SKM-1 treated with dmso at 0.1 percent for 144 hours (cell line): ENCODE data around the gene NRXN3.
A peak's percentile ranks its signal among the peaks of the same experiment; 100 is the strongest.

ENCODE experiments used
- DNase-seq: peaks from one replicate; lab custom pipeline; 2025; ENCODE audit not compliant: unreplicated experiment; lab: John Stamatoyannopoulos, UW

The NRXN3 gene

DNA sequence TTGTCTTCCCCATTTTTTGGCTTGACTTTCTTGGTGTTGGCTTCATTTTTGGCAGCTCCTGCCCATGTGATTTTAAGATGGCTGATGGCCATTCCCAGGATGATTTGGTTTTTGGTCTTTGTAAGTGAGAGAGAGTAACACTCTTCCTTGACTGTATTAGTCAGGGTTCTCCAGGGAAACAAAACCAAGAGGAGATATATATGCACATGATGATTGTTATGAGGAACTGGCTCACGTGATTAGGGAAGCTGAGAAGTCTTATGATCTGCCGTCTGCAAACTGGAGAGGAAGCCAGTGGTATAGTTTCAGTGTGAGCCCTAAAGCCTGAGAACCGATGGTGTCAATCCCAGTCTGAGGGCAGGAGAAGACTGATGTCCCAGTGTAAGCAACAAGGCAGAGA lies 146.6 kb downstream of the NRXN3 start:
- no peak for DNase-seq

DNA sequence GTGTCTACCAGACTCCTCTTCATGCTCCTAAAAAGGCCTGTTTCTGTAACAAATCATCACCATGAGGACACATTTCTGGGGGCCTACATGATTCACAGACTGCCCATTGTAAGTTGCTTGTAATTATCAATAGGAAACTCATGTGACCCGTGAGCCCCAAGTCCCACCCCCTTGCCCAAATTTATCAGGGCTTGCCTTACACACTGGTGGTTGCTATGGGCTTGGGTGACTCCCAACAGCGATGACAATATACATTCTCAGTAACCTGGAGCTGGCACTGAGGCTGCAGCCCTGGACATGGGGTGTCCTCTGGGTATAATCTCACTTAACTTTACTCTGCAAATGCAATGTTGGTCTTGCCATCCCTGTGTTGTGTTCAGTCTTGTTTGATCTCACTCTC lies 149.2 kb downstream of the NRXN3 start:
- no peak for DNase-seq

DNA sequence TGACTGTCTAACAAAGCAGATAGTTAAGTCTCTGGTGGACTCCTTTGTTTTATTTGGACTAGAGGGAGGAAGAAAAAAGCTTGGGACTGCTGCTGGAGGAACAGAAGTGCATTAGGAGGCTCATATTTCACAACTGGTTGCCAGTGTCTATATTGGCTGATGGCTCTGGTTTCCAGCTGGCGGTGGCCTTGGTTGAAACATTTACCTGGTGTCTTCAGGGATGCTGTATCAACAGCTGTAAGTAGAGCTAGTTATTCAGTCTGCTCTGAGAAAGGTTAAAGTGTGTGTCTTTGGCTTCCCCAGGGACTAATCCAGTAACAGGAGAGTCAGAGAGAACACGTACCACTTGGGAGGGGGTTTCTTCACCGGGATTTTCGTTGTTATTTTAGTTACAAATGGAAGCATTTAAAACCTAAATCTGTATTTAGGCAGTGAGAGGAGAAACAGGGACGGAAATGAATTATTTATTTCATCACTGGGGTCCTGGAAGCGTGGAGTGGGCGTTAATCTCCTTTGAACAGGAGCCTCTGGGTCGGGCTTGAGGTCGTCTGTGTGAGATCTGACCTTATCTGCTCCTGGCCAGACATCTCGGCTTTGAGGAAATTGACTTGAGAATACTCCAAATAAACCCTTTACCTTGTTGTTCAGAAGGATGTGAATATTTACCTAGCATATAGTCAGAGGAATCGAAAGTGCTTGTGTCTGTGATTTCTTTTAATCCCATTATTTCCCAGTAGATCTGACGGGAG lies 149.9 kb downstream of the NRXN3 start:
- DNase-seq = no peak

DNA sequence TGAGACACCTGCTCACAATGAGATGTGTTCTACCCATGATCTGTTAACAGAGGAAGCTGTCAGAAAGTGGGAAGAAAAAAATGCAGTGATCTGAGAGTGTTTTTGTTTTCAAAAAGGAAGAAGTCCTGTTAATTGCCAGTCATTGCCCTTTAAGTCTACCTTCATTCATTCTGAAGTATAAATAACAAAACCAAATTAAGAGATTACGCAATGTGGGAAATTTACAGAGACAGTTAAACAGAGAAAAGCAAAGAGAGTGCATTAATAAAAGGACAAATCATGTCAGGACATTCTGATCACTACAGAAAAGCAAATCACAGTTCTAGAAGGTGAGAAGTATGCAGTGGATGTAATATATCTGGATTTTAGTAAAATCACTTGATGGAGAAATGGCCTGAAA lies 154.2 kb downstream of the NRXN3 start:
- DNase-seq = no peak

DNA sequence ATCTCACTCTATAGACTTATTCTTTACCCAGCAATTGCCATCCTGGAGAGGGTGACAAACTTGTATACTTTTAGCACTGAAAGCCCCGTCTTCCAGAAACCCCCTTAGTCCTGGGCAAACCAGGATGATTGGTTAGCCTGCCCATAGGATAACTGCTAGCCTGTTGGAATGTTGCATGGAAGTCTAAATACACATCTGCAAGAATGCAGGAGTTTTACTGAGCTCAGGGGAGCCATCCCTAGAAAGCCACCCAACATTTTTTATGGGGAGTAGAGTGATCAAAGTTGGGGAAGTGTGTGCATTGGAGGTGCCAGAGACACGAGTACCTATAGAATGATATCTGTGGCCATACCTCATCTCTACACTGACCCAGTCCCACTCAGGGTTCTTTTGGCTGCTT lies 155.7 kb downstream of the NRXN3 start:
- DNase-seq = no peak

DNA sequence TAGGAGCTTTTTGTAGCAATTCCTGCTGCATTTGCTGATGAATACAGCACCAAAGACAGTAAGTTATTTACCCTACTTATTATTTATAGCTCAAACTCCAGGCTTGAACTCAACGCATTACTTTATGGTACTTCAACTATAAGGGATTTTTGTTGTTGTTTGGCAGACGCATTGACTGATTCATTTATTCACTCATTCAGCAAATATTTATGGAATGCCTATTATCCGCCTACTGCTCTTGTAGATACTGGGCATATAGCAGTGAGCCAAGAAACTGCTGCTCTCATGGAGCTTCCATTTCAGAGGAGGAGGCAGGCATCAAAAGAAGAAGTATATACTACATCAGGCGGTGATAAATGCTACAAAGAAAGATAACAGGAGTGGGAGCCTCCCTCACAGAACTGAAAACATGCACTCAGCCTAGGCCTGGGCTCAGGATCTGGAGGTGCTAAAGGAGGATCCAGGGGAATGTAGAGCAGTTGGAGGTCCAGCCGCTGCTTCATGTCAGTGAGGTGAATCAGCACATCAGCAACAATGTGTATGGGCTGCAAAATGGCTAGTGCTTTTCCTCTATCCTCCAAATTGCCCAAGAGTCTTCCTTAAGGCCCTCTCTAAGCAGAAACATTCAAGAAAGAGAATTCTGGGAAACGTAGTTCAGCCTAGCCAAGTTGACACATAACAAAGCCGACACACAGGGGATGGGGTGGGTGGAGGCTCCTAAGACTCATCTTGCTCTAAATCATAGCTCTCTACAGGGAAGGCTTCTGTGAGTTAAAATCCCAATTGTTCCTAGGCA lies 157.5 kb downstream of the NRXN3 start:
- DNase-seq = no peak

DNA sequence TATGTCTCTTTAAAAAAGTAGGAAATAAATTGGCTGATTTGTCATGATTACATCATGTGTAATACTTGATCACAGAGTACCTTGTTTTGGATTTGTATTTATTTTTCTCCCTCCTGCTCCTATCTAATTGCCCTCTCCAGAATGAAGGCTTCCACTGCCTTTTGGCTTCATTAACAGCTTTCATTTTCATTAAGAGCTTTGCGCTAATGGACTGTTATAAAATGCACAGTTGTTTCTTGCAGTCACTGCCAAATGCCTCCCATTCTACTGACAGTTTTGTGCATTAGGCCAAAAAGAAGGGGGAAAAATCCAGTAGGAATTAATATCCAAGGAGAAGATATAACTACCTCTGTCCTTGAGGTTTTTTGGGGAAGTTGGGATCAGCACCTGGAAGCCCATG lies 159.2 kb downstream of the NRXN3 start:
- DNase-seq = no peak

DNA sequence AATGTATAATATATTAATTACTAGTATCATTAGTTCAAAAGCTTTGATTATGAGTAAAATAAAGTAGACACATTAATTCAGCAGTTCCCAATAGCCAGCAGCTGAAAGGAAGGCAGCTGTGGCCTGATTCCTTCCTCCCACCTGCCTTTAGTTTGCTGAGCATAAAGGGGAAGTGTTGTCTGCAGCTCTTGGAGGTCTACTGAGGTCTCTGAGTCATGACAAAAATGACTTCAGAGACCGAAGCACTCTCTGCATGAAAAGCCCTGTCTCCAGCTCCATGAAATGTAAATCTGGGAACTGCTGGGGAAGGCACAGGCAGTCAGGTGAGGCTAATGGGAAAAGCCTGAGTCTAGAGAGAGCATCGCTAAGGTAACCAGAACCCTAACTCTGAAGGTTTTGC lies 165.4 kb downstream of the NRXN3 start:
- DNase-seq = peak; percentile 10

DNA sequence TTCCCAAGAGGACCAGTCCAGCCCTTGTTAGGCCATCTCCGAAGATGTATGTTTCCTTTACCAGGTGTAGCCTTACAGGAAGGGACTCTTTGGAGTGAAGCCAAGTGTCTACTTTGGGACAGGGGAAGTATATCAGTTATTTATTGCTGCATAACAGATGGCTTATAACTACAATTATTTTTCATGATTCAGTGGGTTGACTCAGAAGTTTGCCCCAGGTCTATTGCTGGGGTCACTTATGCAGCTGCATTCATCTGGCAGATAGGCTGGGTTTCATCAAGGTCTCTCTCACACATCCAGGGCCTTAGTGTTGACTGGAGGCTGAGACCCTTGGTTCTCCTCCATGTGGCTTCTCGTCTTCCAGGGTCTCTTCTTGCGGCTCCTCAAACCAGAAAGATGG lies 170.1 kb downstream of the NRXN3 start:
- DNase-seq = no peak

DNA sequence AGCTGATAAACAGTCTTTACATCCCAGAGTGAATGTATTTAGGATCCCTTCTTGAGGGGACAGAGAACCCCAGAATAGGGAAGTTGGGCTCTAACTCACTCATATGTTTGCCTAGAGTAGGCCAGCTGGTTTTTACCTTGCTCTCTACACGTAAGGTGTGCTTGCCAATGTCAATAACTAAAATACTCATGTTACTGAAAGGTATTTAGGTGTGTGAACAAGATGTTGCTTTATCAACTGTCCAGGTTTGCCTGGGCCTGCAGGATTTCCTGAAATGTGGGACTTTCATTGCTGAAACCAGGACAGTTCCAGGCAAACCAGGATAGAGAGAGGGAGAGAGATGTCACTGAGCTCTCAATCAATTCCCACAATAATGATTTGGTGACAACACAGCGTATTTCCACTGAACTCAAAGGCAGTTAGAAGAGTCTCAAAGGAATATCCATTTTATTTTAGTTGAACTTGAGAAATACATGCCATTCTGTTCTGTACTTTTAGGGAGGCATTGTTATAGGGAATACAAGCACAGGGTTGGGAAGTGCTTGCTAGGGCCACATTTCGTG lies 171.7 kb downstream of the NRXN3 start:
- no peak for DNase-seq

DNA sequence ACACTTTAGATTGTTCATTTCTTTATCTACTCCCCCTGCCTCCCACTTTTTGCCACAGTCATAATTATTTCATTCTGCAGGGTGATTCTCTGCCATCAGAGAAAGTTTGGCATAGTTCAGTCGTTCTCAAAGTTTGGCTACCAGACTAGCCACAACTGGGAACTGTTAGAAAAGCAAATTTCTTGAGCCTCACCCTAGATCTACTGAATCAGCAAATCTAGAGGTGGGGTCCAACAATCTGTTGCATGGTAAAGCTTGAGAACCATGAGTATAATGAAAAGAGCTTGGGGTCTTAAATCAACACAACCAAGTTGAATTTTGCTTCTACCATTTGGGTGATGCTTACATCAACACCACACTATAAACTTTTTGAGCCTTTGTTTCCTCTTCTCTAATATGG lies 172.7 kb downstream of the NRXN3 start:
- no peak for DNase-seq

DNA sequence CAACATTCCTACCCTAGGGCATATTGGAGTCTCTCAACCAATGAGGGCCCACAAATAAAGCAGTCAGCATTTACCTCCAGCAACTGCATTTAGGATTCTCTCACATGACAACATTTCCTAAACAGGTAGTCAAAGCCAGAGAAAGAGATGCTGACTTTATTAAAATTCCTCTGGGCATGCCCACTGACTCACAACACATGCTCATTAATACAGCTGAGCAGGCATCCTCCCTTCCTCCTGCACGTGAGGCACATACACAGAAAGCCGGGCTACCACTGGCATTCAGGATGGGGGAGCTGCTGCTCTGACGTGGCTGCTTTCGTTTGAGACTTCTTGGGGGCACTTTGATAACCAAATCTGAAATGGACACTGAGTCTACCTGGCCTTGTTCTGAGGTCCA lies 174.1 kb downstream of the NRXN3 start:
- no peak for DNase-seq

DNA sequence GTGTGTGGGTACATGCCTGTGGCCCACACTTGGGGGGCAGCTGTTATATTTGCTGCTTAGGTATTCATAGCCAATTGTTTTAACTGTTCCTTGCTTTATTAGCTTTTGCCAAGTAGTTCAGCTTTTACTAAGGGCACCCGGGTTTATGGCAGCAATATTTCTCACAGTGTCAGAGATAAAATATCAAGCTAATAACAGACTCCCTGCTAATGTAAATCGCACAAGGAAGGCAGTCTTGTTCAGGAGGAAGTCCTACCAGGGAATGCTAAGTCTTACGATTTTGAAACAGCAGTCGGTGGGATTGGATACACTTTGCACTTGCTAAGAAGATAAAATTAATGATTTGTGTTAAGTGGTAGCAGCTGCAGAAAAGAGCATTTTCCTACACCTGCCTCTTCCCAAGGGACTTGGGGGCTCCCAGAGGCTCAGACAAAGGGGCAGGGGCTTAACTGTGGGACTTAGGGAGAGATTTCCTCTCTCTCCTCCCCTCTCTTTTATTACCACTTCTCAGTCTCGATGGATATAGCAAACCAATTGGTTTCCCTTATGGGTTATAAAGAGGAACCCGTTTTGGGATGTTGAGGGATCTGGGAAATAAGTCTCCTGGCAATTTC lies 175.1 kb downstream of the NRXN3 start:
- no peak for DNase-seq

DNA sequence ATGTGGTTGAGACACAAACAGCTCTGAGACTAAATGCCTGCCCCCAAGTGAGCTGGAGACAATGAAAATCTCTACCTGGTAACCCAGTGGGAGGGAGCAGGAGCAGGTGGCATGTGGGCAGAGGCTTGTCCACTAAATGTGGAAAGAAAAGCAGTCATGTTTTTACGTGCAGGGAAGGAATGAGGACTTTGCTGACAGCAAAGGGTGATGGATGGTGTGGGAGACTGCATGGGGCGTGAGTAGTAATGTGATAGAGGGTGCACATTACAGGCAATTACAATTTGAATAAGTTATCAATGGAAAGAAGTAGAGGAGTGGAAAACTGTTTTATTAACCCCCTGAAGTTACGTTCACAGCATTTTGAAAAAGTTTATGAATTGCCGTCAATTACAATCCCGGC lies 176.6 kb downstream of the NRXN3 start:
- no peak for DNase-seq

DNA sequence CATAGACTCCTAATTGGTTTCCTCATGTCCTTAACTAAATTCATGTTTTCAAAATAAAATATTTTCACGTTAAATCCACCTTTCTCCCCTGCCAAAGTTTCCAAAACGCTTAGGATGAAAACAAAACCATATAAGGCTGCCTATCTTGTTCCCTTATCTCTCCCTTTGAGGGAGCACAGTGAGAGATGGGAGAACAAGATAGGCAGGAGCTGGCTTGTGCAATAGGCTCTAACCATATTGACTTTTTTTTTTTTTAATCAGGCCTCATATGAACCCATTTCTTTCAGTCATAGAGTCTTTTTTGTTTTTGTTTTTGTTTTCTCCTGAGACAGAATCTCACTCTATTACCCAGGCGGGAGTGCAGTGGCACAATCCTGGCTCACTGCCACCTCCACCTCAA lies 184.9 kb downstream of the NRXN3 start:
- no peak for DNase-seq

DNA sequence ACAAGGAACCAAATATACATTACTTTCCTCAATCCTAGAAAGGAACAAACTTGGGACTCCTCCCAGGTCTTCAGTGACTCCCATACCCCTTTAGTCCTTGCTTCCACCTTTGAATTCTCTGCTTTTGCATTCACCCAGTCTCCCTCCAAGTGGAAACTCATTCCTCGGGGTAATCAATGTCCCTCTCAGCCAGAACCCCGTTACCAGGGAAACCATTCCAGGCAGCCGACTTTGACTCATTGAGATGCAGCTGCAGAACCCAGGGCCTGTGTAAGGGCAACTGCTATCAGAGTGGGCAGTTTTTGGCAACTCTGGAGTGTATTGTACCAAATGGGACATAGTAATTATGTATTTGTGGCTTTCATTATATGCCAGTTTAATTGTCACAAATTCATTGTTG lies 186.2 kb downstream of the NRXN3 start:
- DNase-seq = no peak

DNA sequence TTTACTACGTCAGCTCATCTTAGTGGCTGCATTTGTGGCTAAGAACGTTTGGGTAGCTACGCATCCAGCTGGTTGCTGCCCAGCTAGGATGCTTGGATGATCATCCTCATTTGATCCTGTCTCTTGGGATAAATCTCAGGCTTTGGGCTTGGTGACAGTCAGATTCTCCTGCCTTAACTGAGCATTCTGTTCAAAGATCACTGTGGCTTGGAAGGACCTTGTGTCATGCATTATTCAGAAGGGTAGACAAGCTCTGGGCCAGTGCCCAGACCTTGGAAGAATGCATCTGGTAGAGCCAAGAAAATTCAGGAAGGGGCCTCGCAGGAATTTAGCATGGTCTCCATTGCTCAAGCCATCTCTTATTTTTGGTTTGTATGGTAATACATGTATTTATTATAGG lies 188.4 kb downstream of the NRXN3 start:
- DNase-seq = no peak

DNA sequence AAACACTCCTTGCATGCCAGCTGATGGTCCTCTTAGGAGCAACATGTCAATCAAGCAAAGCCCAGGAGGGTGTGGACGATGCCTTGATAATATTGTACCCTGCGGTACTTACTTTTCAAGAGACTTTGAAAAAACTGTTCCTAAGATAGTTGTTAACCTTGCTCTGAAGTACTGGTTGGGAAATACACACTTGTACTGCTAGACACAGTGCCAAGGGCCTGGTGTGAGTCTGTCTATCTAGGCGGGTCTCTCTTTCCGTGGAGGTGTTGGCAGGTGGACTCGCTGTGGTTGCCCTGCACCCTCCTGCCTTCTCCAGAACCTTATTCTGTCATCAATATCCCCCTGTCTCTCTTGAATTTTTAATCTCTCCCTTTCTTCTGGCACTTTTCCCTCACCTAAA lies 189.4 kb downstream of the NRXN3 start:
- no peak for DNase-seq

DNA sequence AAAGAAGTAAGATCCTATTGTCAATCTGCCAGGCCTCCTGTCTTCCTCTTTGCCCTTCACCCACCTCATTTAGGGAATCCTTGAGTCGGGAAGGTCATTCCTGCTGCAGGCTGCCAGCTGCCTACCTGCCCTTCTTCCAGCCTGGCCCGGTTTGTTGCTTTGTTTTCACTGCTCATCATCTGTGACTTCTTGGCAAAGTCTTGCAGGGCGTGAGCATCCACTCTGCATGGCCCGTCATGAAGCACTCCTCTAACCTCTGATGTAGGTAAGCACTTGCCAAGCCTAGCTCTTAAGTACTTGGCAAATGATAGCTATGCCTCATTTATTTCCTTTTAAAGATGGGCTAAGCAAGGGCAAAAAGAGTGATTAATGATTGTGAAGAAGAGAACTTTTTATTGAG lies 192.8 kb downstream of the NRXN3 start:
- no peak for DNase-seq

DNA sequence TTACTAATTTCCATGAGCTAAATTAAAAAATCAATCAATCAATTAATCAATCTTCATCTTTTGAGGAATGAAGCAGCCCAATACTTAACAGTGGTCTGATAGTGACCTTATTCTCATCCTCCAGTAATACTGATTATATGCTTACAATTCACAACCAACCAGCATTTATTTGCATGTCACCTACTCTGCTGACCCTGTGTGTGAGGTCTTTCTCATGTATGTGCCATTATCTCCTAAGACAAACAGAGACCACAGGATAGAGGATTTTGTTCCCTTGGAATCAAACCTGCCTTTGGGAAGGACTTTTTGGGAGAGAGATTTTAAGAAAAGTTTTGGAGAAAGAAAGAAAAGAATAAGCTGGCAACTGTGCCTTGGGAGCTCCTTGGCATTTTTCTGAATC lies 197.2 kb downstream of the NRXN3 start:
- no peak for DNase-seq

DNA sequence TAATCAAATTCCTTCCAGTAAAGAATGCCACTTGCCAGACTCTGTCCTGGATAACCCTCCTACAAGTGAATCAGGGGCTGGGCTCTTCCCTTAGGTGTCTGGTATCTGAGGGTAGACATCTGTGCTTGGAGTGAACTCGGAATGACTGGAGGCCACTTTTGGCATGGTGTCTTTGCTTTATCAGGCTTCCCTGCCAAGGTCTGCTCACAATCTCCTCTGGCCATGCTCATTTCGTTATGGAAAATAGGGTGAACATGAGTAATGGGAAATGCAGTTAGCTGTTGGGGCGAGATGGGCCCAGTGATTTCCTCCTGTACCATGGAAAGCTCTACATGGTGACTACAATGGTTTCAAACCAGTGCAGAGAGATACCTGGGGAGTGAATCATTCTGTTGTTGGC lies 212.9 kb downstream of the NRXN3 start:
- DNase-seq = no peak

DNA sequence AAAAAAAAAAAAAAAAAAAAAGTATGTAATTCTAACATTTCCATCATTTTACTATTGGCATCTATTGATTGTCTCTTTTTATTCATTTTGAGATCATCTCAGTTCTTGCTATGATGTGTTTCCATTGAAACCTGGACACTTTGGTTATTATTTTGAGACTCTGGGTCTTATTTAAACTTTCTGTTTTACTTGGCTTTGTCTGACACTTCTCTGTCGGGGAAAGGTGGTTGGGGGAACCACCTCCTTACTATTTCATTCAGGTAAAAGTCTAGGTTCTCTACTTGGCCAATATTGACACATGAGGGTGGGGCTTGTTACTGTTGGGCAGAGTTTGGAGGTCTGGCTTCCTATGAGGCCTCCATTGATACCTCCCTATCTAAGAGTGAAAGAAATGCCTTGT lies 228.0 kb downstream of the NRXN3 start:
- no peak for DNase-seq
